ENCODE results near the gene RHOF. TPM values are rescaled to one million over a fixed set of nuclear protein-coding genes. Genes with fewer than 3 reads are reported as not detected.

Gene RHOF
- total RNA-seq, 6 experiments from 2014 or later: 3.7 to 16.2 (median 5.0) TPM

- WGBS (ENCODE audit: insufficient coverage, low coverage, low lambda C conversion rate, missing lambda C conversion rate): 62% methylated on average over 9 of the region's 12 CpGs
- Histone ChIP-seq H3K4me1 (peaks cover 0 to 6% (median 2%) of the 10 kb centered on the region in 4 donors), H3K27me3 (no peaks in the 10 kb centered on the region), H3K27ac (no peak overlapping the region), H3K4me3 (no peak overlapping the region), H3K9me3 (no peaks in the 10 kb centered on the region), H3K36me3 (no peaks in the 10 kb centered on the region)
- TF ChIP-seq POLR2A (IDR thresholded peaks at IDR 0.05) (no peak), CTCF (IDR thresholded peaks at IDR 0.05) (no peak)
- DNase-seq (no peak), ATAC-seq (no peak)
- intact Hi-C loops (cut with DNase I): no loop called here
Observed at GRCh38 chr12:121781484-121781997, 11.9 kb downstream of the RHOF start.

- no peak for ATAC-seq
- Histone ChIP-seq H3K9me3 (no peaks in the 10 kb centered on the region), H3K4me1 (no peaks in the 10 kb centered on the region), H3K27ac (no peak overlapping the region), H3K27me3 (no peaks in the 10 kb centered on the region), H3K36me3 (no peaks in the 10 kb centered on the region), H3K4me3 (no peak overlapping the region)
- DNase-seq: no peak
- intact Hi-C loops (cut with DNase I): no loop called here
- no peak for TF ChIP-seq POLR2A (IDR thresholded peaks at IDR 0.05)
- no peak for TF ChIP-seq CTCF (IDR thresholded peaks at IDR 0.05)
- WGBS (ENCODE audit: insufficient coverage, low coverage, low lambda C conversion rate, missing lambda C conversion rate): 81% methylated on average over 5 of the region's 11 CpGs
Observed at GRCh38 chr12:121780429-121780828, 13.1 kb downstream of the RHOF start.

- no peaks in the 10 kb centered on the region for H3K9me3 ChIP-seq
- no peaks in the 10 kb centered on the region for H3K27me3 ChIP-seq
- ATAC-seq (no peak), DNase-seq (no peak)
- no peaks in the 10 kb centered on the region for H3K4me1 ChIP-seq
- no peak overlapping the region for H3K27ac ChIP-seq
- H3K4me3 ChIP-seq: no peak overlapping the region
- no peak for TF ChIP-seq CTCF (IDR thresholded peaks at IDR 0.05)
- no peak for TF ChIP-seq POLR2A (IDR thresholded peaks at IDR 0.05)
- intact Hi-C loops (cut with DNase I): no loop called here
- WGBS (ENCODE audit: insufficient coverage, low coverage, low lambda C conversion rate, missing lambda C conversion rate): no CpG with 5 or more reads among the region's 17 CpGs
- H3K36me3 ChIP-seq: no peaks in the 10 kb centered on the region
Observed at GRCh38 chr12:121779422-121779895, 14.0 kb downstream of the RHOF start.

- DNase-seq (no peak), ATAC-seq (no peak)
- intact Hi-C loops (cut with DNase I): no loop called here
- Histone ChIP-seq H3K9me3 (no peaks in the 10 kb centered on the region), H3K4me1 (no peaks in the 10 kb centered on the region), H3K27me3 (no peaks in the 10 kb centered on the region), H3K36me3 (no peaks in the 10 kb centered on the region), H3K4me3 (no peak overlapping the region), H3K27ac (no peak overlapping the region)
- TF ChIP-seq CTCF (IDR thresholded peaks at IDR 0.05) (no peak), POLR2A (IDR thresholded peaks at IDR 0.05) (no peak)
- 94% methylated on average over 3 of the region's 17 CpGs for WGBS (ENCODE audit: insufficient coverage, low coverage, low lambda C conversion rate, missing lambda C conversion rate)
Observed at GRCh38 chr12:121778567-121779421, 14.7 kb downstream of the RHOF start.
